CD8-positive, alpha-beta memory T cell (primary cell): Measurements from ENCODE around the gene SPACA5. TPM values are rescaled to one million over a fixed set of nuclear protein-coding genes. Genes with fewer than 3 reads are reported as not detected.
"Not testable (repeated sequence)": the region's sequence is repeated elsewhere in the genome, so short reads cannot be mapped to it uniquely, and the experiment has no call there.

ENCODE experiments used
- CTCF ChIA-PET: fragments of 350-600 bp; sonication (Branson Sonifier 250); formaldehyde crosslinking; loops from one replicate; lab custom pipeline; 2021; ENCODE audit warnings: antibody characterized with exemption; lab: Charles Lee
- POLR2A ChIA-PET: fragments of 350-600 bp; sonication (Branson Sonifier 250); formaldehyde crosslinking; loops from one replicate; lab custom pipeline; 2021; ENCODE audit warnings: antibody characterized with exemption; lab: Charles Lee
- DNase-seq, 5 donors: peaks; one replicate each; pipeline versions ENCODE4 v3.0.0 to v3.0.0-alpha.2; 2020 to 2022; ENCODE audit warnings: mixed read lengths in 1 of 5
- H3K27ac ChIP-seq: one replicate; pipeline ENCODE4 v1.7.0; 2013; ENCODE audit warnings: low read depth, mild to moderate bottlenecking, low read length, moderate library complexity
- H3K27me3 ChIP-seq: 2 replicates; pipeline ENCODE4 v1.7.0; 2013; ENCODE audit warnings: low read length, mild to moderate bottlenecking; ENCODE audit not compliant: insufficient read depth, poor library complexity, severe bottlenecking
- H3K36me3 ChIP-seq: 2 replicates; pipeline ENCODE4 v1.7.0; 2013; ENCODE audit warnings: mild to moderate bottlenecking, low read length, moderate library complexity; ENCODE audit not compliant: insufficient read depth
- H3K4me1 ChIP-seq: 2 replicates; pipeline ENCODE4 v1.7.0; 2013; ENCODE audit warnings: mild to moderate bottlenecking, low read length, moderate library complexity; ENCODE audit not compliant: insufficient read depth
- H3K4me3 ChIP-seq: 2 replicates; pipeline ENCODE4 v1.7.0; 2013; ENCODE audit warnings: mild to moderate bottlenecking, low read length
- H3K9me3 ChIP-seq: 2 replicates; pipeline ENCODE4 v1.7.0; 2013; ENCODE audit warnings: mild to moderate bottlenecking, low read length
- H3K27ac Mint-ChIP-seq, 8 donors: one replicate each; pipeline ENCODE4 v1.8.0; 2020 to 2021; ENCODE audit warnings: mixed read lengths in 8 of 8, mild to moderate bottlenecking in 6 of 8, inconsistent platforms in 3 of 8, moderate library complexity in 3 of 8
- H3K27me3 Mint-ChIP-seq, 2 donors: one replicate each; pipeline ENCODE4 v1.8.0; 2020 to 2021; ENCODE audit warnings: mixed read lengths in 2 of 2, mild to moderate bottlenecking in 1 of 2, moderate library complexity in 1 of 2
- H3K36me3 Mint-ChIP-seq, 3 donors: one replicate each; pipeline ENCODE4 v1.8.0; 2020 to 2021; ENCODE audit warnings: mixed read lengths in 3 of 3, inconsistent platforms in 1 of 3, mild to moderate bottlenecking in 1 of 3
- H3K4me1 Mint-ChIP-seq, 3 donors: one replicate each; pipeline ENCODE4 v1.8.0; 2020 to 2021; ENCODE audit warnings: mixed read lengths in 3 of 3, inconsistent platforms in 1 of 3, mild to moderate bottlenecking in 1 of 3
- H3K4me3 Mint-ChIP-seq, 7 donors: one replicate each; pipeline ENCODE4 v1.8.0; 2020 to 2021; ENCODE audit warnings: mixed read lengths in 7 of 7, mild to moderate bottlenecking in 6 of 7, moderate library complexity in 4 of 7, inconsistent platforms in 2 of 7
- H3K9me3 Mint-ChIP-seq, 5 donors: one replicate each; pipeline ENCODE4 v1.8.0; 2020 to 2022; ENCODE audit warnings: mixed read lengths in 5 of 5, mild to moderate bottlenecking in 3 of 5, moderate library complexity in 2 of 5, inconsistent platforms in 1 of 5
- polyA plus RNA-seq: library from polyadenylated mRNA; unstranded; fragments of 300-500 nt; fragmentation: Illumina TruSeq; gene quantifications from one replicate; pipeline ENCODE4 v1.2.3, GENCODE V29; 2021
- total RNA-seq, 2 experiments: library from RNA; stranded (reverse); gene quantifications; one replicate each; pipeline ENCODE4 v1.2.3, GENCODE V29; 2021

Gene SPACA5
- total and polyA plus RNA-seq, 3 experiments from 2014 or later: not detected

GRCh38 chrX:48003758-48004457 lies 2.9 kb upstream of the SPACA5 start, which contains the start of gene ZNF182:
Gene ZNF182, minus strand, starts transcription at chrX:48003989. Its CDS starts 1,380 bp downstream, at chrX:48002609.
- Mint-ChIP-seq H3K36me3 (peaks cover 0 to 25% (median 2%) of the 10 kb centered on the region in 3 donors), H3K27me3 (peaks cover 0 to 4% of the 10 kb centered on the region in 2 donors), H3K9me3 (no peaks in the 10 kb centered on the region), H3K4me3 (peak within 1 kb of the TSS; percentile 89 to 99 (median 96)), H3K27ac (peak within 1 kb of the TSS; percentile 77 to 100 (median 96)), H3K4me1 (peaks cover 23 to 38% (median 32%) of the 10 kb centered on the region in 3 donors)
- peak within 1 kb of the TSS; percentile 77 for H3K4me3 ChIP-seq
- no peaks in the 10 kb centered on the region for H3K9me3 ChIP-seq
- CTCF ChIA-PET: no interaction called here
- H3K27ac ChIP-seq: peak within 1 kb of the TSS; percentile 76
- H3K4me1 ChIP-seq: peaks cover 6% of the 10 kb centered on the region
- no peaks in the 10 kb centered on the region for H3K27me3 ChIP-seq
- peak; percentile 88 to 96 (median 90) for DNase-seq
- POLR2A ChIA-PET: no interaction called here
- H3K36me3 ChIP-seq: no peaks in the 10 kb centered on the region

- CTCF ChIA-PET, H3K27me3 Mint-ChIP-seq, H3K4me3 Mint-ChIP-seq, H3K4me3 ChIP-seq, H3K9me3 Mint-ChIP-seq, H3K27ac ChIP-seq, H3K27me3 ChIP-seq, H3K9me3 ChIP-seq, H3K4me1 Mint-ChIP-seq, POLR2A ChIA-PET, H3K27ac Mint-ChIP-seq, H3K4me1 ChIP-seq, DNase-seq, H3K36me3 Mint-ChIP-seq, H3K36me3 ChIP-seq: not testable (repeated sequence)
Observed at GRCh38 chrX:48009445-48009960, 2.7 kb downstream of the SPACA5 start.

- H3K9me3 ChIP-seq, H3K27ac ChIP-seq, H3K4me3 ChIP-seq, CTCF ChIA-PET, H3K27me3 ChIP-seq, H3K4me1 ChIP-seq, DNase-seq, H3K4me3 Mint-ChIP-seq, H3K27ac Mint-ChIP-seq, H3K27me3 Mint-ChIP-seq, H3K36me3 Mint-ChIP-seq, H3K36me3 ChIP-seq, H3K9me3 Mint-ChIP-seq, POLR2A ChIA-PET: not testable (repeated sequence)
- peaks cover 7 to 15% (median 15%) of the 10 kb centered on the region in 3 donors for H3K4me1 Mint-ChIP-seq
Observed at GRCh38 chrX:48016583-48017310, 10.0 kb downstream of the SPACA5 start.

GRCh38 chrX:48019892-48020291 lies 13.1 kb downstream of the SPACA5 start:
- H3K36me3 Mint-ChIP-seq, POLR2A ChIA-PET, H3K27me3 Mint-ChIP-seq, H3K4me3 ChIP-seq, H3K27ac Mint-ChIP-seq, H3K9me3 Mint-ChIP-seq, H3K27me3 ChIP-seq, H3K36me3 ChIP-seq, CTCF ChIA-PET, DNase-seq, H3K9me3 ChIP-seq, H3K4me3 Mint-ChIP-seq, H3K27ac ChIP-seq, H3K4me1 ChIP-seq: not testable (repeated sequence)
- peaks cover 7 to 16% (median 15%) of the 10 kb centered on the region in 3 donors for H3K4me1 Mint-ChIP-seq

- H3K4me3 ChIP-seq: peak overlapping the region; percentile 86
- H3K27me3 ChIP-seq, H3K27ac ChIP-seq, H3K36me3 Mint-ChIP-seq, H3K9me3 ChIP-seq, H3K9me3 Mint-ChIP-seq, CTCF ChIA-PET, H3K36me3 ChIP-seq, H3K4me1 ChIP-seq, H3K27me3 Mint-ChIP-seq: not testable (repeated sequence)
- DNase-seq: peak in 3 of 5 donors; percentile 14 to 44 (median 24)
- POLR2A ChIA-PET: interaction anchor here (1.3 to 1.4 kb wide), 2 partner anchors 184 to 464 kb away, joined by 4 to 7 read pairs; partner anchors contain the start of gene ZNF81
- peak overlapping the region in 5 of 8 donors; percentile 85 to 97 (median 93) for H3K27ac Mint-ChIP-seq
- H3K4me3 Mint-ChIP-seq: peak overlapping the region; percentile 90 to 94 (median 93)
- H3K4me1 Mint-ChIP-seq: peaks cover 8 to 17% (median 16%) of the 10 kb centered on the region in 3 donors
Observed at GRCh38 chrX:48020472-48020871, 13.7 kb downstream of the SPACA5 start.

- H3K27me3 Mint-ChIP-seq: peaks cover 0 to 4% of the 10 kb centered on the region in 2 donors
- H3K27ac Mint-ChIP-seq: peak overlapping the region; percentile 60 to 97 (median 94)
- peaks cover 0 to 2% (median 0%) of the 10 kb centered on the region in 5 donors for H3K9me3 Mint-ChIP-seq
- ChIA-PET POLR2A (interaction anchor here (1.0 to 1.4 kb wide), 3 partner anchors 18 to 465 kb away, joined by 3 to 7 read pairs (median 4); partner anchors contain the start of gene ZNF81), CTCF (interaction anchor here (0.7 kb wide), 1 partner anchor 190 kb away, joined by 3 read pairs; no protein-coding TSS in a partner anchor)
- Histone ChIP-seq H3K4me3 (peak overlapping the region; percentile 86), H3K36me3 (no peaks in the 10 kb centered on the region), H3K27ac (peak overlapping the region; percentile 66), H3K9me3 (no peaks in the 10 kb centered on the region), H3K4me1 (no peaks in the 10 kb centered on the region), H3K27me3 (no peaks in the 10 kb centered on the region)
- DNase-seq: peak; percentile 53 to 87 (median 80)
- H3K4me3 Mint-ChIP-seq: peak overlapping the region; percentile 90 to 94 (median 93)
- peaks cover 11 to 20% (median 20%) of the 10 kb centered on the region in 3 donors for H3K4me1 Mint-ChIP-seq
- peaks cover 0 to 5% (median 2%) of the 10 kb centered on the region in 3 donors for H3K36me3 Mint-ChIP-seq
Observed at GRCh38 chrX:48021026-48021900, 14.5 kb downstream of the SPACA5 start.

GRCh38 chrX:48022100-48022499 lies 15.3 kb downstream of the SPACA5 start:
- Mint-ChIP-seq H3K27ac (peak overlapping the region in 1 of 8 donors; percentile 63), H3K4me3 (peak overlapping the region in 4 of 7 donors; percentile 90 to 94 (median 92)), H3K9me3 (peaks cover 0 to 2% (median 0%) of the 10 kb centered on the region in 5 donors), H3K36me3 (peaks cover 0 to 5% (median 2%) of the 10 kb centered on the region in 3 donors), H3K4me1 (peaks cover 11 to 25% (median 20%) of the 10 kb centered on the region in 3 donors), H3K27me3 (peaks cover 0 to 4% of the 10 kb centered on the region in 2 donors)
- ChIA-PET POLR2A (no interaction called here), CTCF (interaction anchor here (1.2 kb wide), 1 partner anchor 63 kb away, joined by 3 read pairs; no protein-coding TSS in a partner anchor)
- Histone ChIP-seq H3K9me3 (no peaks in the 10 kb centered on the region), H3K4me3 (no peak overlapping the region), H3K36me3 (no peaks in the 10 kb centered on the region), H3K27me3 (no peaks in the 10 kb centered on the region), H3K27ac (no peak overlapping the region), H3K4me1 (no peaks in the 10 kb centered on the region)
- no peak for DNase-seq
